ENCODE measurements around the gene ZPBP. TPM values are rescaled to one million over a fixed set of nuclear protein-coding genes. Genes with fewer than 3 reads are reported as not detected.

The ZPBP gene
- total RNA-seq, 1 donor from 2014 or later = not detected

DNA sequence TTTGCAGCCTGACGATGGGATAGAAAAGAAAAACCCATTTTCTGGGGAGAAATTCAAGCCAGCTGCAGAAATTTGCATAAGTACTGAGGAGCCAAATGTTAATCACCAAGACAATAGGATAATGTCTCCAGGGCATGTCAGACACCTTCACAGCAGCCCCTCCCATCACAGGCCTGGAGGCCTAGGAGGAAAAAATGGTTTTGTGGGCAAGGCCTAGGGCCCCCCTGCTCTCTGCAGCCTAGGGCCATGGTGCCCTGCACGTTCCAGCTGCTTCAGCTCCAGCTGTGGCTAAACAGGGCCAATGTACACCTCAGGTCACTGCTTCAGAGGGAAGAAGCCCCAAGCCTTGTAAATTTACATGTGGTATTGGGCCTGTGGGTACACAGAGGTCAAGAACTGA lies 161.4 kb downstream of the ZPBP start:
- Histone ChIP-seq H3K27ac (no peak overlapping the region), H3K27me3 (no peaks in the 10 kb centered on the region), H3K9me3 (no peaks in the 10 kb centered on the region), H3K36me3 (no peaks in the 10 kb centered on the region), H3K4me3 (no peak overlapping the region), H3K4me1 (no peaks in the 10 kb centered on the region)
- DNase-seq (ENCODE audit: low spot score in 2 of 2) = no peak
- TF ChIP-seq, protein P1, sequence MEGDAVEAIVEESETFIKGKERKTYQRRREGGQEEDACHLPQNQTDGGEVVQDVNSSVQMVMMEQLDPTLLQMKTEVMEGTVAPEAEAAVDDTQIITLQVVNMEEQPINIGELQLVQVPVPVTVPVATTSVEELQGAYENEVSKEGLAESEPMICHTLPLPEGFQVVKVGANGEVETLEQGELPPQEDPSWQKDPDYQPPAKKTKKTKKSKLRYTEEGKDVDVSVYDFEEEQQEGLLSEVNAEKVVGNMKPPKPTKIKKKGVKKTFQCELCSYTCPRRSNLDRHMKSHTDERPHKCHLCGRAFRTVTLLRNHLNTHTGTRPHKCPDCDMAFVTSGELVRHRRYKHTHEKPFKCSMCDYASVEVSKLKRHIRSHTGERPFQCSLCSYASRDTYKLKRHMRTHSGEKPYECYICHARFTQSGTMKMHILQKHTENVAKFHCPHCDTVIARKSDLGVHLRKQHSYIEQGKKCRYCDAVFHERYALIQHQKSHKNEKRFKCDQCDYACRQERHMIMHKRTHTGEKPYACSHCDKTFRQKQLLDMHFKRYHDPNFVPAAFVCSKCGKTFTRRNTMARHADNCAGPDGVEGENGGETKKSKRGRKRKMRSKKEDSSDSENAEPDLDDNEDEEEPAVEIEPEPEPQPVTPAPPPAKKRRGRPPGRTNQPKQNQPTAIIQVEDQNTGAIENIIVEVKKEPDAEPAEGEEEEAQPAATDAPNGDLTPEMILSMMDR (IDR thresholded peaks at IDR 0.05) = no peak
- intact Hi-C loops (cut with DNase I) = no loop called here

DNA sequence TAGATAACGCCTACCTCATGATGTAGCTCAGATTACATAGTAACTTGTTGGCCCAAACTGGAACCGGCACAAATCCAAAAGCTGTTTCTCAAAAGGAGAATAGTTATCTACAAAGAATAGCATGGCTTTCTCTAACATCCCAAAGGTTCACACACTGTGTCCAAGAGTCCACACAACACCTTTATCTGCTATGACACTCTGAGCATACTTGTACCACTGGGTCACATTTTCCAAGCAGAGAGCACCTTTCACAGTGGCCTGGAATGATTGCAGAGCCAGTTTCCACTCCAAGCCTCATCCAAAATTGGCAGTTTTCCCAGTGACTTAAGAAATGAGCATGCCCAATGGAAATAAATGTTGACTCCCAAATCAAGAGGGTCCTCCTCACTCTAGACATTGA lies 164.3 kb downstream of the ZPBP start:
- Histone ChIP-seq H3K27ac (no peak overlapping the region), H3K9me3 (no peaks in the 10 kb centered on the region), H3K36me3 (no peaks in the 10 kb centered on the region), H3K4me1 (no peaks in the 10 kb centered on the region), H3K4me3 (no peak overlapping the region), H3K27me3 (no peaks in the 10 kb centered on the region)
- DNase-seq (ENCODE audit: low spot score in 2 of 2) = no peak
- TF ChIP-seq, protein P1 (IDR thresholded peaks at IDR 0.05) = no peak
- intact Hi-C loops (cut with DNase I) = no loop called here

DNA sequence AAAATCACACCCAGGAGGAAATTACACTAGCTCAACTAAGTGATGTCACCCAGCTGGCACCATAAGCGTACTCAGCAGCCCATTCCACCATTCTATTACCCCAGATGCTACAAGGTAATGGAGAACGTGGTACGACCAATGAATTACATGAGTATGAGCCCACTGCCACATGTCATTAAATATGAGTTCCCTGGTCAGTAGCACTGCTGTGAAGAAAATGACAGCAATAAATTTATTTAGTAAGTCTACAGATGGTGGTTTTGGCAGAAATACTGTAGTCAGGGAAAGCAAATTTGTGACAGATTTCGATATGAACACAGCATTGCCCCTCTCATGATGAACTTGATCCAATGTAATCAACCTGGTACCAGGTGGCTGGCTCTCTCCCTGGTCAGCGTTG lies 165.4 kb downstream of the ZPBP start:
- Histone ChIP-seq H3K27ac (no peak overlapping the region), H3K9me3 (no peaks in the 10 kb centered on the region), H3K4me1 (no peaks in the 10 kb centered on the region), H3K36me3 (no peaks in the 10 kb centered on the region), H3K4me3 (no peak overlapping the region), H3K27me3 (no peaks in the 10 kb centered on the region)
- intact Hi-C loops (cut with DNase I) = no loop called here
- TF ChIP-seq, protein P1 (IDR thresholded peaks at IDR 0.05) = no peak
- no peak for DNase-seq (ENCODE audit: low spot score in 2 of 2)

DNA sequence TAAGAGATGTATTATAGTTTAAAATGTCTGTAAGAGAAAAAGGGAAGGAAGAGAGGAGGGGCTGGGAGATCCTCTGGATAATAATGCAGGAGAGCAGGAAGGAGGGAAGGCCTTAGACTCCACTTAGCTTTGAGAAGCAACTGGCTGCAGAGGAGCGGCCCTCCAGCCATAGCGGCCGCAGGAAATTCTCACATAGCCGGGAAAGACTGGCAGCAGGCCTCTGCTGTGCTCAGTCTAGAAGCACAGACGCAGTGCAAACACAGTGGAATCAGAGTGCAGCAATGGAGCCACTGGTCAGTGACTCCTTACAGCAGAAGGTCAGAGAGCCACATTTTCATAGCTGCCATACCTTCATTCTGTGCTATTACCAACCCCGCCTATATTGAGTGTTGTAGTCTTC lies 166.3 kb downstream of the ZPBP start:
- no peak for DNase-seq (ENCODE audit: low spot score in 2 of 2)
- no peak overlapping the region for H3K27ac ChIP-seq

DNA sequence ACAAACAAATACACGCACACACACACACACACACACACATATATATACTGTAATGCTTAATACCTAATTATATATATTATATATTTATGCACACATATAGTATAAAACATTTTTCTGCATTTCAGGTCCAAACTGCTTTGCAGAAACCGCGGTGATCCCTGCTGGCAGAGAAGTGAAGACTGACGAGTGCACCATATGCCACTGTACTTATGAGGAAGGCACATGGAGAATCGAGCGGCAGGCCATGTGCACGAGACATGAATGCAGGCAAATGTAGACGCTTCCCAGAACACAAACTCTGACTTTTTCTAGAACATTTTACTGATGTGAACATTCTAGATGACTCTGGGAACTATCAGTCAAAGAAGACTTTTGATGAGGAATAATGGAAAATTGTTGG lies 181.1 kb downstream of the ZPBP start:
- H3K4me3 ChIP-seq = no peak overlapping the region
- no peaks in the 10 kb centered on the region for H3K27me3 ChIP-seq
- H3K36me3 ChIP-seq = no peaks in the 10 kb centered on the region
- TF ChIP-seq, protein P1 (IDR thresholded peaks at IDR 0.05) = no peak
- intact Hi-C loops (cut with DNase I) = no loop called here
- no peak for DNase-seq (ENCODE audit: low spot score in 2 of 2)
- no peaks in the 10 kb centered on the region for H3K4me1 ChIP-seq
- no peaks in the 10 kb centered on the region for H3K9me3 ChIP-seq
- H3K27ac ChIP-seq = no peak overlapping the region

More for the DNA sequence above, 166.3 kb downstream of the ZPBP start:
- H3K9me3 ChIP-seq = no peaks in the 10 kb centered on the region
- no peaks in the 10 kb centered on the region for H3K27me3 ChIP-seq
- H3K4me1 ChIP-seq = no peaks in the 10 kb centered on the region
- intact Hi-C loops (cut with DNase I) = no loop called here
- H3K36me3 ChIP-seq = no peaks in the 10 kb centered on the region
- TF ChIP-seq, protein P1 (IDR thresholded peaks at IDR 0.05) = no peak
- no peak overlapping the region for H3K4me3 ChIP-seq

DNA sequence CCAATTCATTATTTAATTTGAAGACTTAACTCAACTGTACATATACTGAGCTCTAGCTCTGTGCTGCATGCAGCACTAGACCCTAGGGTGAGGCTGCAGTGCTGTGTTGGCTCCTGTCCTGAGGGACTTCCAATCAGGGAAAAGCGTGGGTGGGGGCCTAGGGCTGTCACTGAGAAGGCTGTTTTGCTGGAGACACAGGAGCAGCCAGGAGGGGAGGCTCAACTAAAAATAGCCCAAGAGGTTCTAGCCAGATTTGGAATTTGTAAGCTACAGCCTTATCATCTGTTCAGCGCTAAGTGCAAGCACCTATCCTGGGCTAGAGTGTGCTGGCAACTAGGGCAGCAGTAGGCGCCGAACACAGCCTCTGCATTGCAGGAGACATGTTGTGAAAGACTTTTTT lies 198.5 kb downstream of the ZPBP start:
- Histone ChIP-seq H3K4me3 (no peak overlapping the region), H3K9me3 (no peaks in the 10 kb centered on the region), H3K27me3 (no peaks in the 10 kb centered on the region), H3K4me1 (no peaks in the 10 kb centered on the region), H3K27ac (no peak overlapping the region), H3K36me3 (no peaks in the 10 kb centered on the region)
- intact Hi-C loops (cut with DNase I) = no loop called here
- TF ChIP-seq, protein P1 (IDR thresholded peaks at IDR 0.05) = no peak
- DNase-seq (ENCODE audit: low spot score in 2 of 2) = no peak

Measured in ascending aorta (tissue), 2 donors.